Liver (tissue), 9 donors: ENCODE measurements around the gene LDLRAD3. TPM values are rescaled to one million over a fixed set of nuclear protein-coding genes. Genes with fewer than 3 reads are reported as not detected.

Experiments used
- DNase-seq: peaks from one replicate; pipeline ENCODE4 v3.0.0-alpha.2; 2017; ENCODE audit warnings: low spot score
- H3K27ac ChIP-seq, 2 donors: one replicate each; pipeline ENCODE4 v1.7.0; 2013; ENCODE audit warnings: inconsistent platforms in 2 of 2, low read length in 2 of 2, control low read depth in 1 of 2, low read depth in 1 of 2, mild to moderate bottlenecking in 1 of 2
- H3K27me3 ChIP-seq, 4 donors: one replicate each; pipeline versions ENCODE4 v1.6.1 to v1.7.0; 2013; ENCODE audit warnings: low read length in 3 of 4, inconsistent platforms in 1 of 4, mild to moderate bottlenecking in 1 of 4, moderate library complexity in 1 of 4; ENCODE audit not compliant: control insufficient read depth in 4 of 4, insufficient read depth in 4 of 4
- H3K36me3 ChIP-seq, 4 donors: one replicate each; pipeline versions ENCODE4 v1.6.1 to v1.7.0; 2013; ENCODE audit warnings: low read length in 3 of 4, mild to moderate bottlenecking in 3 of 4, low read depth in 1 of 4, moderate library complexity in 1 of 4; ENCODE audit not compliant: control insufficient read depth in 4 of 4, insufficient read depth in 3 of 4
- H3K4me1 ChIP-seq, 4 donors: one replicate each; pipeline versions ENCODE4 v1.6.1 to v1.7.0; 2013; ENCODE audit warnings: low read length in 3 of 4, mild to moderate bottlenecking in 3 of 4, moderate library complexity in 1 of 4; ENCODE audit not compliant: control insufficient read depth in 4 of 4, insufficient read depth in 4 of 4
- H3K4me3 ChIP-seq, 3 donors: one replicate each; pipeline versions ENCODE4 v1.6.1 to v1.7.0; 2013; ENCODE audit warnings: low read length in 3 of 3, control low read depth in 1 of 3, low read depth in 1 of 3, mild to moderate bottlenecking in 1 of 3
- H3K9ac ChIP-seq, 2 donors: one replicate each; pipeline ENCODE4 v1.7.0; 2013; ENCODE audit warnings: low read length in 2 of 2, mild to moderate bottlenecking in 2 of 2, moderate library complexity in 2 of 2, control low read depth in 1 of 2, low read depth in 1 of 2
- H3K9me3 ChIP-seq, 4 donors: one replicate each; pipeline versions ENCODE4 v1.6.1 to v1.7.0; 2013; ENCODE audit warnings: low read length in 3 of 4; ENCODE audit not compliant: control insufficient read depth in 4 of 4
- ATF3 ChIP-seq: IDR thresholded peaks from 2 replicates; pipeline ENCODE4 v1.6.1; 2016; ENCODE audit warnings: antibody characterized with exemption
- CTCF ChIP-seq: fragments of 150-350 bp; IDR thresholded peaks from 2 replicates; pipeline ENCODE4 v1.5.1; 2017; ENCODE audit warnings: improper control_type of control experiment, low read depth, low read length; ENCODE audit not compliant: missing input control
- EGR1 ChIP-seq, 2 donors: IDR thresholded peaks; 2 replicates each; pipeline ENCODE4 v1.6.1; 2016 to 2018; ENCODE audit warnings: antibody characterized with exemption in 2 of 2, low read depth in 2 of 2
- FOXA1 ChIP-seq: IDR thresholded peaks from 2 replicates; pipeline ENCODE4 v1.6.1; 2016; ENCODE audit warnings: antibody characterized with exemption
- GABPA ChIP-seq, 2 donors: IDR thresholded peaks in 1 of 2; conservative IDR thresholded peaks in 1 of 2; 2 replicates each; pipeline ENCODE4 v1.6.1; 2016; ENCODE audit warnings: antibody characterized with exemption in 2 of 2, mild to moderate bottlenecking in 1 of 2, moderate library complexity in 1 of 2
- HNF4A ChIP-seq, 2 donors: conservative IDR thresholded peaks; 2 replicates each; pipeline ENCODE4 v1.6.1; 2016; ENCODE audit warnings: antibody characterized with exemption in 2 of 2, mild to moderate bottlenecking in 2 of 2
- HNF4G ChIP-seq: IDR thresholded peaks from 2 replicates; pipeline ENCODE4 v1.6.1; 2016; ENCODE audit warnings: antibody characterized with exemption
- JUND ChIP-seq, 2 donors: IDR thresholded peaks; 2 replicates each; pipeline ENCODE4 v1.6.1; 2016; ENCODE audit warnings: antibody characterized with exemption in 2 of 2
- NR2F2 ChIP-seq: IDR thresholded peaks from 2 replicates; pipeline ENCODE4 v1.6.1; 2016; ENCODE audit warnings: antibody characterized with exemption
- RXRA ChIP-seq, 2 donors: IDR thresholded peaks; 2 replicates each; pipeline ENCODE4 v1.6.1; 2017 to 2018; ENCODE audit warnings: antibody characterized with exemption in 2 of 2, mild to moderate bottlenecking in 1 of 2
- SP1 ChIP-seq: IDR thresholded peaks from 2 replicates; pipeline ENCODE4 v1.6.1; 2018; ENCODE audit warnings: antibody characterized with exemption, mild to moderate bottlenecking
- TAF1 ChIP-seq: conservative IDR thresholded peaks from 2 replicates; pipeline ENCODE4 v1.6.1; 2016; ENCODE audit warnings: antibody characterized with exemption, mild to moderate bottlenecking
- WGBS: extraction: QIAGEN DNeasy Blood & Tissue Kit; methylation state at CpG from one replicate; pipeline ENCODE4 v1.1.7; 2013; 5-methylcytosine and 5-hydroxymethylcytosine counted together
- polyA plus RNA-seq, 2 donors: library from polyadenylated mRNA; stranded (reverse) in 1 of 2; unstranded in 1 of 2; fragments of 200-250 nt in 1 of 2; fragments of >200 nt in 1 of 2; fragmentation: Nextera tagmentation in 1 of 2; extraction: Ambion mirVana in 1 of 2; gene quantifications; one replicate each; pipeline versions ENCODE4 v1.2.1 to v1.2.3, GENCODE V29; 2013 to 2015
- total RNA-seq, 2 donors: library from RNA; depleted of rRNA; stranded (reverse); fragments of >200 nt; gene quantifications; one replicate each; pipeline ENCODE4 v1.2.3, GENCODE V29; 2014
- TF ChIP-seq, protein P1 (sequence below): IDR thresholded peaks from 2 replicates; pipeline ENCODE4 v1.6.1; 2016; ENCODE audit warnings: antibody characterized with exemption, mild to moderate bottlenecking
- TF ChIP-seq, protein P2 (sequence below): IDR thresholded peaks from 2 replicates; pipeline ENCODE4 v1.6.1; 2016; ENCODE audit warnings: antibody characterized with exemption
- TF ChIP-seq, protein P3 (sequence below): IDR thresholded peaks from 2 replicates; pipeline ENCODE4 v1.6.1; 2016; ENCODE audit warnings: antibody characterized with exemption
- donor health status: healthy.
- donor health status: healthy.
- donor health status: healthy.
- donor health status: healthy.
- donor health status: healthy.

Gene LDLRAD3
- total and polyA plus RNA-seq, 4 donors, result 0.75 to 1.3 (median 0.93) TPM

GRCh38 chr11:35905646-35906276 lies 38.1 kb upstream of the LDLRAD3 start:
- Histone ChIP-seq H3K4me3 (no peak overlapping the region), H3K4me1 (no peaks in the 10 kb centered on the region), H3K9ac (no peak overlapping the region), H3K27me3 (no peaks in the 10 kb centered on the region), H3K27ac (no peak overlapping the region), H3K9me3 (peaks cover 0 to 14% (median 1%) of the 10 kb centered on the region in 4 donors), H3K36me3 (no peaks in the 10 kb centered on the region)
- no peak for TF ChIP-seq JUND (IDR thresholded peaks at IDR 0.05)
- TF ChIP-seq, protein P1, sequence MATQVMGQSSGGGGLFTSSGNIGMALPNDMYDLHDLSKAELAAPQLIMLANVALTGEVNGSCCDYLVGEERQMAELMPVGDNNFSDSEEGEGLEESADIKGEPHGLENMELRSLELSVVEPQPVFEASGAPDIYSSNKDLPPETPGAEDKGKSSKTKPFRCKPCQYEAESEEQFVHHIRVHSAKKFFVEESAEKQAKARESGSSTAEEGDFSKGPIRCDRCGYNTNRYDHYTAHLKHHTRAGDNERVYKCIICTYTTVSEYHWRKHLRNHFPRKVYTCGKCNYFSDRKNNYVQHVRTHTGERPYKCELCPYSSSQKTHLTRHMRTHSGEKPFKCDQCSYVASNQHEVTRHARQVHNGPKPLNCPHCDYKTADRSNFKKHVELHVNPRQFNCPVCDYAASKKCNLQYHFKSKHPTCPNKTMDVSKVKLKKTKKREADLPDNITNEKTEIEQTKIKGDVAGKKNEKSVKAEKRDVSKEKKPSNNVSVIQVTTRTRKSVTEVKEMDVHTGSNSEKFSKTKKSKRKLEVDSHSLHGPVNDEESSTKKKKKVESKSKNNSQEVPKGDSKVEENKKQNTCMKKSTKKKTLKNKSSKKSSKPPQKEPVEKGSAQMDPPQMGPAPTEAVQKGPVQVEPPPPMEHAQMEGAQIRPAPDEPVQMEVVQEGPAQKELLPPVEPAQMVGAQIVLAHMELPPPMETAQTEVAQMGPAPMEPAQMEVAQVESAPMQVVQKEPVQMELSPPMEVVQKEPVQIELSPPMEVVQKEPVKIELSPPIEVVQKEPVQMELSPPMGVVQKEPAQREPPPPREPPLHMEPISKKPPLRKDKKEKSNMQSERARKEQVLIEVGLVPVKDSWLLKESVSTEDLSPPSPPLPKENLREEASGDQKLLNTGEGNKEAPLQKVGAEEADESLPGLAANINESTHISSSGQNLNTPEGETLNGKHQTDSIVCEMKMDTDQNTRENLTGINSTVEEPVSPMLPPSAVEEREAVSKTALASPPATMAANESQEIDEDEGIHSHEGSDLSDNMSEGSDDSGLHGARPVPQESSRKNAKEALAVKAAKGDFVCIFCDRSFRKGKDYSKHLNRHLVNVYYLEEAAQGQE, result no peak
- no peak for TF ChIP-seq FOXA1
- TF ChIP-seq, protein P2, sequence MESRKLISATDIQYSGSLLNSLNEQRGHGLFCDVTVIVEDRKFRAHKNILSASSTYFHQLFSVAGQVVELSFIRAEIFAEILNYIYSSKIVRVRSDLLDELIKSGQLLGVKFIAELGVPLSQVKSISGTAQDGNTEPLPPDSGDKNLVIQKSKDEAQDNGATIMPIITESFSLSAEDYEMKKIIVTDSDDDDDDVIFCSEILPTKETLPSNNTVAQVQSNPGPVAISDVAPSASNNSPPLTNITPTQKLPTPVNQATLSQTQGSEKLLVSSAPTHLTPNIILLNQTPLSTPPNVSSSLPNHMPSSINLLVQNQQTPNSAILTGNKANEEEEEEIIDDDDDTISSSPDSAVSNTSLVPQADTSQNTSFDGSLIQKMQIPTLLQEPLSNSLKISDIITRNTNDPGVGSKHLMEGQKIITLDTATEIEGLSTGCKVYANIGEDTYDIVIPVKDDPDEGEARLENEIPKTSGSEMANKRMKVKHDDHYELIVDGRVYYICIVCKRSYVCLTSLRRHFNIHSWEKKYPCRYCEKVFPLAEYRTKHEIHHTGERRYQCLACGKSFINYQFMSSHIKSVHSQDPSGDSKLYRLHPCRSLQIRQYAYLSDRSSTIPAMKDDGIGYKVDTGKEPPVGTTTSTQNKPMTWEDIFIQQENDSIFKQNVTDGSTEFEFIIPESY, result no peak
- 46% methylated on average over 3 of the region's 3 CpGs for WGBS
- no peak for DNase-seq

GRCh38 chr11:35906277-35906661 lies 37.6 kb upstream of the LDLRAD3 start:
- Histone ChIP-seq H3K27ac (no peak overlapping the region), H3K36me3 (no peaks in the 10 kb centered on the region), H3K4me1 (no peaks in the 10 kb centered on the region), H3K9me3 (peaks cover 0 to 9% (median 1%) of the 10 kb centered on the region in 4 donors), H3K4me3 (no peak overlapping the region), H3K27me3 (no peaks in the 10 kb centered on the region), H3K9ac (no peak overlapping the region)
- TF ChIP-seq JUND (IDR thresholded peaks at IDR 0.05) (no peak), SP1 (no peak), EGR1 (IDR thresholded peaks at IDR 0.05; ENCODE audit: low read depth in 2 of 2) (no peak), ATF3 (no peak), GABPA (IDR thresholded peaks at IDR 0.05 in 1 of 2, conservative IDR thresholded peaks at IDR 0.05 in 1 of 2) (no peak), NR2F2 (no peak), HNF4G (no peak), CTCF (no peak), RXRA (IDR thresholded peaks at IDR 0.05) (no peak), HNF4A (conservative IDR thresholded peaks at IDR 0.05) (no peak), TAF1 (no peak)
- TF ChIP-seq, protein P2, result no peak
- TF ChIP-seq, protein P1, result no peak
- TF ChIP-seq, protein P3, sequence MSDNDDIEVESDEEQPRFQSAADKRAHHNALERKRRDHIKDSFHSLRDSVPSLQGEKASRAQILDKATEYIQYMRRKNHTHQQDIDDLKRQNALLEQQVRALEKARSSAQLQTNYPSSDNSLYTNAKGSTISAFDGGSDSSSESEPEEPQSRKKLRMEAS, result no peak
- no peak for DNase-seq
- 81% methylated on average over 2 of the region's 2 CpGs for WGBS
